Stomach smooth muscle (tissue), 2 donors: ENCODE data around the gene ELAVL4.

ENCODE experiments used
- H3K27ac ChIP-seq: one replicate; pipeline ENCODE4 v1.7.0; 2013; ENCODE audit warnings: mild to moderate bottlenecking, low read length, inconsistent platforms
- H3K27me3 ChIP-seq, 2 donors: one replicate each; pipeline ENCODE4 v1.7.0; 2013; ENCODE audit warnings: low read length in 2 of 2; ENCODE audit not compliant: insufficient read depth in 2 of 2, control insufficient read depth in 1 of 2
- H3K36me3 ChIP-seq, 2 donors: one replicate each; pipeline ENCODE4 v1.7.0; 2013; ENCODE audit warnings: low read length in 2 of 2; ENCODE audit not compliant: control insufficient read depth in 2 of 2, insufficient read depth in 2 of 2
- H3K4me1 ChIP-seq: one replicate; pipeline ENCODE4 v1.7.0; 2013; ENCODE audit warnings: low read length; ENCODE audit not compliant: control insufficient read depth, insufficient read depth
- H3K4me3 ChIP-seq, 2 donors: one replicate each; pipeline ENCODE4 v1.7.0; 2013; ENCODE audit warnings: low read length in 2 of 2
- H3K9ac ChIP-seq, 2 donors: one replicate each; pipeline ENCODE4 v1.7.0; 2013; ENCODE audit warnings: low read length in 2 of 2, mild to moderate bottlenecking in 1 of 2
- H3K9me3 ChIP-seq, 2 donors: one replicate each; pipeline ENCODE4 v1.7.0; 2013; ENCODE audit warnings: low read length in 2 of 2; ENCODE audit not compliant: control insufficient read depth in 2 of 2
- donor health status: healthy.
- donor health status: Pancreatic carcinoma.

ELAVL4 gene

GRCh38 chr1:50123071-50123470 is 14.4 kb downstream of the ELAVL4 start:
- no peak overlapping the region for H3K9ac ChIP-seq

GRCh38 chr1:50126927-50127715 is 18.4 kb downstream of the ELAVL4 start:
- no peaks in the 10 kb centered on the region for H3K4me1 ChIP-seq
- H3K27ac ChIP-seq, result no peak overlapping the region
- no peaks in the 10 kb centered on the region for H3K36me3 ChIP-seq
- H3K9ac ChIP-seq, result no peak overlapping the region
- H3K9me3 ChIP-seq, result no peaks in the 10 kb centered on the region
- peaks cover 0 to 3% of the 10 kb centered on the region in 2 donors for H3K27me3 ChIP-seq
- no peak overlapping the region for H3K4me3 ChIP-seq

More at GRCh38 chr1:50123071-50123470, 14.4 kb downstream of the ELAVL4 start:
- Histone ChIP-seq H3K4me3 (no peak overlapping the region), H3K4me1 (no peaks in the 10 kb centered on the region), H3K9me3 (no peaks in the 10 kb centered on the region), H3K27me3 (peaks cover 0 to 3% of the 10 kb centered on the region in 2 donors), H3K36me3 (no peaks in the 10 kb centered on the region), H3K27ac (no peak overlapping the region)

- H3K27ac ChIP-seq, result no peak overlapping the region
- H3K9me3 ChIP-seq, result no peaks in the 10 kb centered on the region
- no peaks in the 10 kb centered on the region for H3K4me1 ChIP-seq
- H3K4me3 ChIP-seq, result no peak overlapping the region
- H3K9ac ChIP-seq, result no peak overlapping the region
- H3K36me3 ChIP-seq, result no peaks in the 10 kb centered on the region
- peaks cover 0 to 3% of the 10 kb centered on the region in 2 donors for H3K27me3 ChIP-seq
Measured at GRCh38 chr1:50129201-50129600, 20.5 kb downstream of the ELAVL4 start.

DNA sequence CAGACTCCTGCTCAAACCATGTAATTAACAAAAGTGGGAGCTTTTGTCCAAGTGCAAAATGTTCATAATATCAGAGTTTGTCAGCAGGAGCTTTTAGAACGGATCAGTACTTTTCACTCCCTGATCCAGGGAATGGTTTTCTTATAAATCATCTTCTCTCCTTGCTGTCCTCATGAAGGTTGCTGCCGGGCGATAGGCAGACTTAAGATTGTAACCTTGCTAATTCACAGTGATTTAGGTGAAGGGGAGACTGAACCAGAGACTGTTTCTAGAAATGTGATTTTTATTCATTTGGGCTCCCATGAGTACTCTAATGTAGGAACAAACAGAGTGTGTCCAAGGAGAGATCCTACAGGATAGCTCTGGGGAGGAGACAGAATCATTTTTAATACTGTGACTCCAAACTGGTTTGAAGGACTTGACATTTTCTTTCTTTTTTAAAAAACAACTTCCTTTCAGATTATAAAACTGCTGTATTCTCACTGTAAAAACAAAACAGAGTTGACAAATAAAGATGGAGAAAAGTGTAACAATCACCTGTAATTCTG is 23.7 kb downstream of the ELAVL4 start:
- no peaks in the 10 kb centered on the region for H3K27me3 ChIP-seq

GRCh38 chr1:50135716-50136115 is 27.0 kb downstream of the ELAVL4 start:
- H3K9ac ChIP-seq, result no peak overlapping the region
- H3K4me3 ChIP-seq, result no peak overlapping the region
- H3K27ac ChIP-seq, result no peak overlapping the region
- H3K36me3 ChIP-seq, result no peaks in the 10 kb centered on the region
- no peaks in the 10 kb centered on the region for H3K4me1 ChIP-seq
- no peaks in the 10 kb centered on the region for H3K9me3 ChIP-seq
- H3K27me3 ChIP-seq, result no peaks in the 10 kb centered on the region

More for the DNA sequence above, 23.7 kb downstream of the ELAVL4 start:
- Histone ChIP-seq H3K9me3 (no peaks in the 10 kb centered on the region), H3K36me3 (no peaks in the 10 kb centered on the region), H3K9ac (no peak overlapping the region), H3K27ac (no peak overlapping the region), H3K4me1 (no peaks in the 10 kb centered on the region), H3K4me3 (no peak overlapping the region)

- Histone ChIP-seq H3K9me3 (no peaks in the 10 kb centered on the region), H3K4me3 (no peak overlapping the region), H3K4me1 (no peaks in the 10 kb centered on the region), H3K36me3 (no peaks in the 10 kb centered on the region), H3K9ac (no peak overlapping the region), H3K27me3 (no peaks in the 10 kb centered on the region), H3K27ac (no peak overlapping the region)
Measured at GRCh38 chr1:50139339-50140181, 30.8 kb downstream of the ELAVL4 start.

GRCh38 chr1:50140182-50140447 is 31.4 kb downstream of the ELAVL4 start:
- Histone ChIP-seq H3K9me3 (no peaks in the 10 kb centered on the region), H3K4me3 (no peak overlapping the region), H3K27ac (no peak overlapping the region), H3K27me3 (no peaks in the 10 kb centered on the region), H3K9ac (no peak overlapping the region), H3K4me1 (no peaks in the 10 kb centered on the region), H3K36me3 (no peaks in the 10 kb centered on the region)

GRCh38 chr1:50147191-50147850 is 38.6 kb downstream of the ELAVL4 start:
- no peak overlapping the region for H3K4me3 ChIP-seq
- no peaks in the 10 kb centered on the region for H3K36me3 ChIP-seq
- no peaks in the 10 kb centered on the region for H3K4me1 ChIP-seq
- no peak overlapping the region for H3K9ac ChIP-seq
- H3K27ac ChIP-seq, result no peak overlapping the region
- no peaks in the 10 kb centered on the region for H3K9me3 ChIP-seq
- no peaks in the 10 kb centered on the region for H3K27me3 ChIP-seq

DNA sequence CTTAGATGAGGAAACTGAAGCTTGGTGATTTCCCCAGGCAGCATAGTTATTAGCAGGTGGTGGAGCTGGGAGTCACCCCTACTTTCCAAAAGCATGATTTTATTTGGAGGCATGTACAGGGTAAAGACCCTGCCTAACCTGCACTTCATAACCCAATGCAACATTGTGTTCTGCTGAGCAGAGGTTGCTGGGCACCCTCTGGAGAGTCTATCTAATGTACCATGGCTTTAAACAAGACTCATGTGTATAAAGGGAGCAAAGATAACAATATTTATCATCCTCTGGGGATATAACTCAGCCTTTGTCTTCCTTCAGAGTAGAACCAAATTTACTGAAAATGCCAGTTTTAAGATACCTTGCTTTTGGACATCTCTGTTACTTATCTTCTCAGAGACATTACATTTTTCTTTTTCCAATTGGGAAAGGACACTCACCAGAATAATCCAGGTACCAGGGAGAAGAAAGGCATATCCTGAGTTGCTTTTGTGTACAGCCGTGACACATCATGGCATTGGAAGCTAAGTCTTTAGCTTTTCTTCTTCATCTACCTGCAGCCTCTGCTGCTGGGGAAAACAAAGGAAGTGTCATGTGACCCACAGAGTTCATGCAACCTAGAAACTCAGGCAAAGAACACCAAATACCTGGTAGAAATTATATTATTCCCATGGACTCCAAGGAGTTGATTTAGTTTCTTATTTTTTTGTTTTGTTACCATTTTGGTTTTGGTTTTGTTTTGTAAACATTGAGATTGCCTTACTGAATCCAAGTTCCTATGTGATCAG is 39.6 kb downstream of the ELAVL4 start:
- no peak overlapping the region for H3K27ac ChIP-seq
- no peaks in the 10 kb centered on the region for H3K36me3 ChIP-seq
- no peaks in the 10 kb centered on the region for H3K27me3 ChIP-seq
- no peak overlapping the region for H3K9ac ChIP-seq
- H3K4me3 ChIP-seq, result no peak overlapping the region
- no peaks in the 10 kb centered on the region for H3K4me1 ChIP-seq
- H3K9me3 ChIP-seq, result peaks cover 0 to 2% of the 10 kb centered on the region in 2 donors

DNA sequence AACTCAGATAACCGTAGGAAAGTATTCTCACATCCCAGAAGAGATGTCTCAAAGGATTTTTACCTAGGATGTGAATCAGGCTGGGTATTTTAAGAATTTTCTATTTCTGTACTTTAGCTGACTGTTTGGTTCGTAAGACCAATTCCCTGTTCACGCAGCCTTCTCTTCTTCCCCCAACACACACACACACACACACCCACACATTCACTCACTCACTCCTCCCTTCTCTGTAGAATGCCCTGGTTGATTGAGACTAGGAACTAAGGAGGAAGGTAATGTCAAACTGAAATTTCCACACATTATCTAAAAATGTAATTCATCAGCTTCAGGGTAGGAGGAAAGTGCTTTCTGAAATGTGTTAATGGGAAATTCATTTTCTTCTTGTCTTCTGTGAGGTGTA is 43.5 kb downstream of the ELAVL4 start:
- H3K36me3 ChIP-seq, result no peaks in the 10 kb centered on the region

More for the DNA sequence above, 43.5 kb downstream of the ELAVL4 start:
- Histone ChIP-seq H3K9ac (no peak overlapping the region), H3K27ac (no peak overlapping the region), H3K4me3 (no peak overlapping the region), H3K9me3 (peaks cover 0 to 2% of the 10 kb centered on the region in 2 donors), H3K4me1 (no peaks in the 10 kb centered on the region), H3K27me3 (no peaks in the 10 kb centered on the region)
